ENCODE data around the gene DOK4.
"Not testable (repeated sequence)": the region's sequence is repeated elsewhere in the genome, so short reads cannot be mapped to it uniquely, and the experiment has no call there.

The DOK4 gene

DNA sequence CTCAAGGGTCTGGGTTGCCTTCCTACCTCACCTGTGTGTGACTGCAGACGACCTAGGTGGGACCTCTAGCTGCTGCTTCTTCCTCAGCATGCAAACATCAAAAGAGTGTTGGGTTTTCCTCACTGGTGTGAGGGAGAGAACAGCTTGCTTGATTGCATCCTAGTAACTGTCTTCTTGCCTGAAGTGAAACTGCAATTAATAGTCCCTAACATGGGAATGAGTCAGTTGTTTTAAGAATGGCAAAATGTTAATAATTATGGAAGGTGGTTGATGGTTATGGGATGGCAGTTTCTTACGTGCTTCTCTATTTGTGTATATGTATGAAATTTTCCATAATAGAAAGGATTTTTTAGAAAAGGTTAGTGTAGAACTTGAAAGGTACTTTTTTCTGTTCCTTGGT lies 17.9 kb downstream of the DOK4 start:
- Mint-ChIP-seq H3K4me3 (no peak overlapping the region), H3K36me3 (ENCODE audit: insufficient read depth) (peaks cover 59% of the 10 kb centered on the region), H3K27ac (ENCODE audit: low read depth) (no peak overlapping the region), H3K9me3 (no peaks in the 10 kb centered on the region), H3K4me1 (peaks cover 28% of the 10 kb centered on the region), H3K27me3 (no peaks in the 10 kb centered on the region)
- ATAC-seq (replicated peaks; ENCODE audit: extremely low read depth, poor library complexity, severe bottlenecking) (no peak), DNase-seq (ENCODE audit: low spot score in 2 of 2) (no peak)

DNA sequence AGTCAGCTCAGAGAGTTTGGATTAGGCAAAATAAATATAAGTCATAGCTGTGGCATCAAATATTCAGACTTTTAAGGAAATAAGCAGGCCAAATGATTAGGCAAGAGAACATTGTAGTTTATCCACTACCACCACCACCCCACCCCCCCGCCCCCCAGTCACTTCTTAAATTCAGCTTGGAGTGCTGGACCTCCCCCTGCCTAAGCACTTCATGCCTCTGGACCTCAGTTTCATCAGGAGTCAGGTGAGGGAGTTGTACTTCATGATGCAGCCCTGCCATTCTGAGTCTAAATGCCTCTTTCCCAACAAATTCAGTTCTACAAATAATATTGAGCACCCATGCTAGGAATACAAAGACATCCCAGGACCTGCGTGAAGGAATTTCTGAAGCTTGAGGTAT lies 21.8 kb downstream of the DOK4 start:
- ATAC-seq (replicated peaks; ENCODE audit: extremely low read depth, poor library complexity, severe bottlenecking) (no peak), DNase-seq (ENCODE audit: low spot score in 2 of 2) (no peak)
- Mint-ChIP-seq H3K36me3 (ENCODE audit: insufficient read depth) (peaks cover 47% of the 10 kb centered on the region), H3K27me3 (no peaks in the 10 kb centered on the region), H3K9me3 (no peaks in the 10 kb centered on the region), H3K4me1 (peaks cover 34% of the 10 kb centered on the region), H3K27ac (ENCODE audit: low read depth) (no peak overlapping the region), H3K4me3 (peak overlapping the region; percentile 97)

DNA sequence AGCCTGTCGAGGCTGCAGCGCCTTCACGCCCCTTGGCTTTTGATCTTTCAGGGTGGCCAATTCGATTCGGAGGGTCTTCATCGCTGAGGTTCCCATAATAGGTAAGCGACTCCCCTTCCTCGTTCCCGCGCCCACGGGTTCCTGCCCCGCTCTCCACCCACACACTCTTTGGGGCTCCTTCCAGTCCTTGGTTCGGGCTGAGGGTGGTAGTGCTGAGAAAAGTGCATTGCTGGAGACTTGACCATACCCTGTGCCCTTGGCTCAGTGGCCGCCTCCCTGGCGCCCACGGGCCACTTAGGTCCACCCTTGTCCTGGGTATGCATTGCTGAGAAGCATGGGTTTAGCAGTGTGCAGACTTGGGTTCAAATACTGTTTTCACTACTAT lies 23.3 kb downstream of the DOK4 start:
- DNase-seq (ENCODE audit: low spot score in 2 of 2) (no peak), ATAC-seq (replicated peaks; ENCODE audit: extremely low read depth, poor library complexity, severe bottlenecking) (peak; percentile 15)
- Mint-ChIP-seq H3K4me3 (peak overlapping the region; percentile 97), H3K27ac (ENCODE audit: low read depth) (peak overlapping the region; percentile 98), H3K4me1 (peaks cover 30% of the 10 kb centered on the region), H3K36me3 (ENCODE audit: insufficient read depth) (peaks cover 38% of the 10 kb centered on the region), H3K9me3 (no peaks in the 10 kb centered on the region), H3K27me3 (no peaks in the 10 kb centered on the region)

- DNase-seq (ENCODE audit: low spot score in 2 of 2) (peak; percentile 88 to 96), ATAC-seq (replicated peaks; ENCODE audit: extremely low read depth, poor library complexity, severe bottlenecking) (peak; percentile 93)
- Mint-ChIP-seq H3K4me1 (peaks cover 30% of the 10 kb centered on the region), H3K36me3 (ENCODE audit: insufficient read depth) (peaks cover 37% of the 10 kb centered on the region), H3K4me3 (peak within 1 kb of the TSS; percentile 97), H3K9me3 (no peaks in the 10 kb centered on the region), H3K27ac (ENCODE audit: low read depth) (peak within 1 kb of the TSS; percentile 98), H3K27me3 (no peaks in the 10 kb centered on the region)
These were observed 23.9 kb downstream of the DOK4 start, which contains the start of gene POLR2C for GRCh38 chr16:57462209-57462977. Gene POLR2C, plus strand, starts transcription at chr16:57462679. Its CDS starts 46 bp downstream, at chr16:57462725.

DNA sequence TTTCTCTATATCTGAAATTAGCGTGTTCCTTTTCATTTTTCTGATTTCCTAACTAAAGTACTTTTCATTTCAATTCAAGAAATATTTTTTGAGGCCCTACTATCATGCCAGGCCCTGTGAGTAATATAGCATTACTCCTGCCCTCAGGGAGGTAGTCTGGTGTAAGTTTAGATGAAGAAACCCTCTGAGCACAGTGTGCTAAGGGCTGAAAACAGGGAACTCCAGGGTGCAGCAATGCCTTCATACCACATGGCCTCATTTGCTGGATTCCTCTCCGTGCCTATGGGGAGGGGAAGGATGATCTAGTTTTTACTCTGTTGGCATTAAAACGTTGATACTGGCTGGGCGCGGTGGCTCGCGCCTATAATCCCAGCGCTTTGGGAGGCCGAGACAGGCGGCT lies 34.3 kb downstream of the DOK4 start:
- no peaks in the 10 kb centered on the region for H3K9me3 Mint-ChIP-seq
- no peak for DNase-seq (ENCODE audit: low spot score in 2 of 2)
- no peaks in the 10 kb centered on the region for H3K27me3 Mint-ChIP-seq
- no peak for ATAC-seq (replicated peaks; ENCODE audit: extremely low read depth, poor library complexity, severe bottlenecking)
- peaks cover 19% of the 10 kb centered on the region for H3K36me3 Mint-ChIP-seq (ENCODE audit: insufficient read depth)
- no peak overlapping the region for H3K27ac Mint-ChIP-seq (ENCODE audit: low read depth)
- H3K4me3 Mint-ChIP-seq: no peak overlapping the region
- peaks cover 12% of the 10 kb centered on the region for H3K4me1 Mint-ChIP-seq

DNA sequence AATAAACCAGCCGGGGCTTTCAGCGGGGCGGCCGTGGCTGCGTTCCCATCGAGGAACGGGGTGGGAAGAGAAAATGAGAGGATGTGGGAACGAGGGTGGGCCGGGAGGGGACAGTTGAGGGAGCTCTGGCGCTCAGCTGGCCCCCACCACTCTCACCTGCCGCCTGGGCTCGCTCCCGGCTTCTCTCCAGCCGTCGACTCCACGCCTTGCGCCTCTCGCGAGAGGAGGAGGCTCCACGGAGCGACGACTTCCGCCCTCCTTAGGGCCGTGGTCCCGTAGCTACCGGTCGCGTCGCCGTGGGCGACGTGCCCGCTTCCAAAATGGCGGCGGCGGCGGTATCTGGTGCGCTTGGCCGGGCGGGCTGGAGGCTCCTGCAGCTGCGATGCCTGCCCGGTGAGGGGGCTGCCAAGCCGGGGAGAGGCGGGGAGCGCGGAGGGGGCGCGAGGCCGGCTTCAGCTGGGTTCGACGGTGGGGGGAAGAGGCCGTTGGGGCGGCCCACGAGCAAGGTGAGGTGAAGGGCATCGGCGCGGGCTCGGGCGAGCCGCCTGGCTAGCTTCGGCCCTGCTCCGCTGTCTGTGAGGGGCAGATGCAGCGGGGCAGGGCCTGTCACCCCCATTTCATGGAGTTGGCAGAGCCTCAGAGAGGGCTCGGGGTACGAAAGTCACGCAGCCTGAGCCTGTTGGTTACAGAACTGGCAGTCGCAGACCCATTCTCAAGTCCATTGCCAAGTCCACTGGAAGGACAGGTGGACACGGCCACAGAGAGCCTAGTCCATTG lies 38.9 kb downstream of the DOK4 start, which contains the start of the genes CIAPIN1 and COQ9:
CIAPIN1 (minus strand) TSS at position 200 of the 777 bp plus-strand sequence. CDS start 6,457 bp downstream, outside the sequence.
COQ9 (plus strand) TSS at position 294 of the 777 bp plus-strand sequence; CDS start at position 321, 27 bp downstream.
- H3K27ac Mint-ChIP-seq (ENCODE audit: low read depth): peak within 1 kb of the TSS; percentile 90
- ATAC-seq (replicated peaks; ENCODE audit: extremely low read depth, poor library complexity, severe bottlenecking): peak; percentile 100
- peak; percentile 71 to 85 for DNase-seq (ENCODE audit: low spot score in 2 of 2)
- peaks cover 19% of the 10 kb centered on the region for H3K4me1 Mint-ChIP-seq
- H3K27me3 Mint-ChIP-seq: no peaks in the 10 kb centered on the region
- H3K9me3 Mint-ChIP-seq: no peaks in the 10 kb centered on the region
- H3K36me3 Mint-ChIP-seq (ENCODE audit: insufficient read depth): peaks cover 9% of the 10 kb centered on the region
- peak within 1 kb of the TSS; percentile 89 for H3K4me3 Mint-ChIP-seq

- DNase-seq (ENCODE audit: low spot score in 2 of 2) (peak; percentile 11 to 16), ATAC-seq (replicated peaks; ENCODE audit: extremely low read depth, poor library complexity, severe bottlenecking) (peak; percentile 8)
- Mint-ChIP-seq H3K9me3 (no peaks in the 10 kb centered on the region), H3K27me3 (no peaks in the 10 kb centered on the region), H3K36me3 (ENCODE audit: insufficient read depth) (peaks cover 8% of the 10 kb centered on the region), H3K4me1 (peaks cover 19% of the 10 kb centered on the region), H3K27ac (ENCODE audit: low read depth) (peak overlapping the region; percentile 90), H3K4me3 (peak overlapping the region; percentile 89)
These were observed 39.6 kb downstream of the DOK4 start for GRCh38 chr16:57446531-57447185.

DNA sequence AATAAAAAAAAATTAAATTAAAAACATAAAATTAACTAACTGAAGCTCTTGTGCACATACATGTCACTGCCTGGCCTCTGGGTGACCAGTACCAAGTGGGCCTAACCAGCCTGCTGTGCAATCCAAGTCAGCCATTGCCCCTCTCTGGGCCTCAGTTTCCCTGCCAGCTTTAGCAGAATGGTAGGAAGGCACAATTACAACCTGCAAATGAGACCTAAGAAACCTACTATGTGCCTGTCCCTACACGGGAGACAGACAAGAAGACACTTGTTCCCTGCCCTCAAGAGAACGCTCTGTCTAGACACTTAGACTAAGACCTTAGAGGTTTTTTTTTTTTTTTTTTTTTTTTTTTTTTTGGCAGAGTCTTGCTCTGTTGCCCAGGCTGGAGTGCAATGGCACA lies 40.8 kb downstream of the DOK4 start:
- Mint-ChIP-seq H3K27ac (ENCODE audit: low read depth) (no peak overlapping the region), H3K4me3 (no peak overlapping the region), H3K4me1 (peaks cover 14% of the 10 kb centered on the region), H3K36me3 (ENCODE audit: insufficient read depth) (peaks cover 4% of the 10 kb centered on the region), H3K27me3 (no peaks in the 10 kb centered on the region), H3K9me3 (no peaks in the 10 kb centered on the region)
- DNase-seq (ENCODE audit: low spot score in 2 of 2) (no peak), ATAC-seq (replicated peaks; ENCODE audit: extremely low read depth, poor library complexity, severe bottlenecking) (no peak)

DNA sequence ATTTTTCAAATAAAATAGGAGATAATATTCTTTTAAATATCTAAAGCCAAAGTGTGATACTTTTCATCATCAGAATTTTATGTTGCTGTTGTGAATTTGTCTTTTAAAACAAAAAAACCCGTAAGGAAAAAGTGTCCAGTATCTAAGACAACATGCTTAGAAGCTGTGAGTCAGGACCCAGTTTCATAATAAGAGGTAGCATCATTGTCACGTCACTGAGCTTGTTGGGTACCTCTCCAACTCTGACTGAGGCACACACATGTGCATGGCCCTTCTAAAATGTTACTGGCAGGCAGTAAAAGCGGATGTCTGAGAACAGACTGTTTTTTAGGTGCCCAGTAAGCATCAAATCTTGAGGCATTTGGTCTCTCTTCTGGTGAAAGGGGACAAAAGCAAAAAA lies 41.6 kb downstream of the DOK4 start:
- H3K36me3 Mint-ChIP-seq (ENCODE audit: insufficient read depth): peaks cover 9% of the 10 kb centered on the region
- no peak overlapping the region for H3K4me3 Mint-ChIP-seq
- ATAC-seq (replicated peaks; ENCODE audit: extremely low read depth, poor library complexity, severe bottlenecking) (no peak), DNase-seq (ENCODE audit: low spot score in 2 of 2) (no peak)
- no peak overlapping the region for H3K27ac Mint-ChIP-seq (ENCODE audit: low read depth)
- H3K4me1 Mint-ChIP-seq: peaks cover 14% of the 10 kb centered on the region
- no peaks in the 10 kb centered on the region for H3K27me3 Mint-ChIP-seq
- no peaks in the 10 kb centered on the region for H3K9me3 Mint-ChIP-seq

DNA sequence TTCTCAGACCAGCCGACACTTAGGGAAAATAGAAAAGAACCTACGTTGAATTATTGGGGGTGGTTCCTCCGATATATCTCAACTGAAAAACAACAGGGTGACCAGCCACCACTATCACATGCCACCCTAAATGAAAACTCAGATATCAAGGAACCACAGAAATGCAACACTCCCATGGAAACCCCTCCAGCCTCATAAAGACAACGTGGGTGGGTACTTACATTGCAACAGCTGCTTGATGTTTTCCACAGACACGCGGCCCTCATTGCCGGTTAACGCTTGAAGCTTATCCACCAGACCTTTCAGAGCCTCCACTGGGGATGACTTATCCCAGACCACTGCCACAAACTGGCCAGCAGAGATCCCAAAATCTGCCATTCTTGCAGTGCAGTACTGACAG lies 45.7 kb downstream of the DOK4 start:
- H3K27me3 Mint-ChIP-seq; DNase-seq (ENCODE audit: low spot score in 2 of 2); H3K9me3 Mint-ChIP-seq; H3K4me1 Mint-ChIP-seq; H3K4me3 Mint-ChIP-seq; H3K27ac Mint-ChIP-seq (ENCODE audit: low read depth); ATAC-seq (replicated peaks; ENCODE audit: extremely low read depth, poor library complexity, severe bottlenecking): not testable (repeated sequence)
- peaks cover 27% of the 10 kb centered on the region for H3K36me3 Mint-ChIP-seq (ENCODE audit: insufficient read depth)

GRCh38 chr16:57439947-57440346 lies 46.3 kb downstream of the DOK4 start:
- H3K36me3 Mint-ChIP-seq (ENCODE audit: insufficient read depth): peaks cover 27% of the 10 kb centered on the region
- H3K4me3 Mint-ChIP-seq, H3K4me1 Mint-ChIP-seq: not testable (repeated sequence)

DNA sequence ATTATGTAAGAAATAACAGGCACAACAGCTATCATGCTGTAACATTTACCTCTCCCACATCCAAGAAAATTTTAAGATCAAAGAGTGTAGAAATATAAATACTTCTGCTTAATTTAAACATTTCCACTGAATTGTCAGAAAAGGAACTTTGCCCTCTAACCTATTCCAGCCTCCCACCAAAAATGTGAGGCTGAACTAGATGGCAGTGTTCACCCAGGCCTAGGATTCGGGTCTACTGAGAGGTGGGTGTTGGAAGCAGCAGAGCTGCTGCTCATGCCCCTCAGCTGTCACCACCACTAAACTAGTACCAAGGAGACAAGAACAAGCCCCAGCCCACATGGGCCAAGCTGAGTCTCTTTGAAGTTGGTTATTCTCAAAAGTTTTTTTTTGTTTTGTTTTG lies 50.5 kb downstream of the DOK4 start:
- no peak overlapping the region for H3K27ac Mint-ChIP-seq (ENCODE audit: low read depth)
- DNase-seq (ENCODE audit: low spot score in 2 of 2) (no peak), ATAC-seq (replicated peaks; ENCODE audit: extremely low read depth, poor library complexity, severe bottlenecking) (no peak)
- H3K4me3 Mint-ChIP-seq: no peak overlapping the region
- no peaks in the 10 kb centered on the region for H3K9me3 Mint-ChIP-seq
- H3K36me3 Mint-ChIP-seq (ENCODE audit: insufficient read depth): peaks cover 57% of the 10 kb centered on the region
- H3K4me1 Mint-ChIP-seq: no peaks in the 10 kb centered on the region
- H3K27me3 Mint-ChIP-seq: no peaks in the 10 kb centered on the region

More at GRCh38 chr16:57439947-57440346, 46.3 kb downstream of the DOK4 start:
- not testable (repeated sequence) for H3K9me3 Mint-ChIP-seq; ATAC-seq (replicated peaks; ENCODE audit: extremely low read depth, poor library complexity, severe bottlenecking); DNase-seq (ENCODE audit: low spot score in 2 of 2); H3K27ac Mint-ChIP-seq (ENCODE audit: low read depth); H3K27me3 Mint-ChIP-seq

All from central memory CD8-positive, alpha-beta T cell (primary cell).